ENCODE results near the gene METTL23. TPM values are rescaled to one million over a fixed set of nuclear protein-coding genes. Genes with fewer than 3 reads are reported as not detected.

METTL23 gene
- total RNA-seq, 2 experiments from 2014 or later = 35.4 to 37.8 TPM

- Histone ChIP-seq H3K9me3 (ENCODE audit: control insufficient read depth in 1 of 2, insufficient read depth in 1 of 2, low read length in 2 of 2) (no peaks in the 10 kb centered on the region), H3K27ac (ENCODE audit: low read depth in 1 of 2, low read length in 2 of 2) (no peak overlapping the region), H3K4me3 (ENCODE audit: low read length) (no peak overlapping the region), H3K27me3 (ENCODE audit: control insufficient read depth in 1 of 2, insufficient read depth in 2 of 2, low read length in 2 of 2) (no peaks in the 10 kb centered on the region), H3K36me3 (ENCODE audit: insufficient read depth, low read length) (no peaks in the 10 kb centered on the region), H3K4me1 (ENCODE audit: insufficient read depth, low read length) (no peaks in the 10 kb centered on the region)
- H3K36me3 Mint-ChIP-seq (ENCODE audit: low read depth) = no peaks in the 10 kb centered on the region
- CTCF ChIA-PET = interaction anchor here (0.9 kb wide), 1 partner anchor 9 kb away, joined by 3 read pairs; no protein-coding TSS in a partner anchor
- intact Hi-C loops (cut with DNase I, micrococcal nuclease) = no loop called here
- no peak overlapping the region for H3K4me3 Mint-ChIP-seq
- H3K27ac Mint-ChIP-seq = no peak overlapping the region
- H3K27me3 Mint-ChIP-seq = no peaks in the 10 kb centered on the region
- no peaks in the 10 kb centered on the region for H3K4me1 Mint-ChIP-seq (ENCODE audit: low read depth)
- no peak for TF ChIP-seq CTCF (IDR thresholded peaks at IDR 0.05)
- POLR2A ChIA-PET = interaction anchor here (1.0 kb wide), 1 partner anchor 20 kb away, joined by 4 read pairs; no protein-coding TSS in a partner anchor
- H3K9me3 Mint-ChIP-seq = no peaks in the 10 kb centered on the region
- ATAC-seq (ENCODE audit: poor library complexity) = no peak
- DNase-seq = no peak
These were observed 35.9 kb upstream of the METTL23 start for GRCh38 chr17:76690596-76691280.

GRCh38 chr17:76691379-76692191 lies 35.1 kb upstream of the METTL23 start:
- POLR2A ChIA-PET = interaction anchor here (1.0 kb wide), 1 partner anchor 20 kb away, joined by 4 read pairs; no protein-coding TSS in a partner anchor
- no peak overlapping the region for H3K27ac ChIP-seq (ENCODE audit: low read depth in 1 of 2, low read length in 2 of 2)
- Mint-ChIP-seq H3K27ac (no peak overlapping the region), H3K4me1 (ENCODE audit: low read depth) (no peaks in the 10 kb centered on the region), H3K9me3 (no peaks in the 10 kb centered on the region), H3K27me3 (no peaks in the 10 kb centered on the region), H3K4me3 (no peak overlapping the region), H3K36me3 (ENCODE audit: low read depth) (no peaks in the 10 kb centered on the region)
- intact Hi-C loops (cut with DNase I, micrococcal nuclease) = no loop called here
- ATAC-seq (ENCODE audit: poor library complexity) = no peak
- no peak for TF ChIP-seq CTCF (IDR thresholded peaks at IDR 0.05)
- no peaks in the 10 kb centered on the region for H3K9me3 ChIP-seq (ENCODE audit: control insufficient read depth in 1 of 2, insufficient read depth in 1 of 2, low read length in 2 of 2)
- CTCF ChIA-PET = interaction anchor here (0.9 kb wide), 1 partner anchor 10 kb away, joined by 3 read pairs; no protein-coding TSS in a partner anchor
- no peak overlapping the region for H3K4me3 ChIP-seq (ENCODE audit: low read length)
- no peaks in the 10 kb centered on the region for H3K27me3 ChIP-seq (ENCODE audit: control insufficient read depth in 1 of 2, insufficient read depth in 2 of 2, low read length in 2 of 2)
- no peaks in the 10 kb centered on the region for H3K4me1 ChIP-seq (ENCODE audit: insufficient read depth, low read length)
- no peak for DNase-seq
- no peaks in the 10 kb centered on the region for H3K36me3 ChIP-seq (ENCODE audit: insufficient read depth, low read length)

- Mint-ChIP-seq H3K27ac (no peak overlapping the region), H3K9me3 (no peaks in the 10 kb centered on the region), H3K4me1 (ENCODE audit: low read depth) (no peaks in the 10 kb centered on the region), H3K27me3 (no peaks in the 10 kb centered on the region), H3K36me3 (ENCODE audit: low read depth) (no peaks in the 10 kb centered on the region), H3K4me3 (no peak overlapping the region)
- Histone ChIP-seq H3K9me3 (ENCODE audit: control insufficient read depth in 1 of 2, insufficient read depth in 1 of 2, low read length in 2 of 2) (no peaks in the 10 kb centered on the region), H3K36me3 (ENCODE audit: insufficient read depth, low read length) (no peaks in the 10 kb centered on the region), H3K4me1 (ENCODE audit: insufficient read depth, low read length) (peaks cover 3% of the 10 kb centered on the region), H3K4me3 (ENCODE audit: low read length) (no peak overlapping the region), H3K27ac (ENCODE audit: low read depth in 1 of 2, low read length in 2 of 2) (no peak overlapping the region), H3K27me3 (ENCODE audit: control insufficient read depth in 1 of 2, insufficient read depth in 2 of 2, low read length in 2 of 2) (no peaks in the 10 kb centered on the region)
- CTCF ChIA-PET = interaction anchor here (1.2 kb wide), 1 partner anchor 20 kb away, joined by 3 read pairs; no protein-coding TSS in a partner anchor
- DNase-seq (no peak), ATAC-seq (ENCODE audit: poor library complexity) (no peak)
- intact Hi-C loops (cut with DNase I, micrococcal nuclease) = no loop called here
- POLR2A ChIA-PET = no interaction called here
- no peak for TF ChIP-seq CTCF (IDR thresholded peaks at IDR 0.05)
These were observed 31.4 kb upstream of the METTL23 start for GRCh38 chr17:76695059-76695831.
